Fibroblast of skin of right quadriceps (primary cell): ENCODE measurements around the gene PDLIM4.

Experiments
- DNase-seq: peaks from one replicate; pipeline ENCODE4 v3.0.0-alpha.2; 2013

Gene PDLIM4, protein sequence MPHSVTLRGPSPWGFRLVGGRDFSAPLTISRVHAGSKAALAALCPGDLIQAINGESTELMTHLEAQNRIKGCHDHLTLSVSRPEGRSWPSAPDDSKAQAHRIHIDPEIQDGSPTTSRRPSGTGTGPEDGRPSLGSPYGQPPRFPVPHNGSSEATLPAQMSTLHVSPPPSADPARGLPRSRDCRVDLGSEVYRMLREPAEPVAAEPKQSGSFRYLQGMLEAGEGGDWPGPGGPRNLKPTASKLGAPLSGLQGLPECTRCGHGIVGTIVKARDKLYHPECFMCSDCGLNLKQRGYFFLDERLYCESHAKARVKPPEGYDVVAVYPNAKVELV

DNA sequence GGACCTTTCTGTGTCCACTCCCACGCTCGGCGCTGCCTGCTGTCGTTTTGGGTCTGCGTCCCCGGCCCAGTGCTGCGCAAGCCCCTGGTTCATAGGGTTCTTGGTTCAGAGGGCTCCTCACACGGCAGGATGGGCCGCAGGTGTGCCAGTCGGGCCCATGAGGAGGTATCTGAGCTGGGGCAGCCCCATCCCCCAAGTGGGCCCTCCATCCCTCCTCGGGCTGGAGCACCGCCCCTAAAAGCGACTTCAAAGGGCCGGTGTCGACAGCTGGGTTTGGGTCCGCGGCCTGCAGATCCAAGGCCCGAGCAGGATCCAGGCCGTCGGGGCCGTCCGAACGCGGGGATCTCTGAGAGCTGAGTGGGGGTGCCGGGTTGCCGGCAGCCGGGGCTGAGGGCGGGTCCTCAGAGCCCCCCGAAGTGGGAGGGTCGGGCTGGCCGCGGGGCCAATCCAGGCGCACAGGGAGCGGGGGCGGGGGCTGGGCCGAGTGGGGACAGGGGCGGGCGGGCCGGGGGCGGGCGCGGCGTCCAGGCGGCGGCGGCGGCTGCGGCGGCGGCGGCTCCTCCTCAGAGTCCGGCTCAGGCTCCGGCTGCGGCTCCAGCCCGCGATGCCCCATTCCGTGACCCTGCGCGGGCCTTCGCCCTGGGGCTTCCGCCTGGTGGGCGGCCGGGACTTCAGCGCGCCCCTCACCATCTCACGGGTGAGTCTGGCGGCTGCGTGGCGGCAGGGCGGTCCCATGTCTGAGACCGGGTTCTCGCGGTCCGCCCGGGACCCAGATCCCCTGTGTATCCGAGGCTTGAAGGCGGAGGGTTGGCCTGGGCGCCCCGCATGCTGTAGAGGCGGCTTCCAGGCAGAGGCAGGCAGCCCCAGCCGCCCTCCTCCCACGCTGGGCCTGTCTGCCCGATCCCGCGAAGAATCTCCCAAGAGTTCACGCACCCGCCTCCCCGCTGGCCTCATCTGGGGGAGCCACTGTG lies at the start of gene PDLIM4:
TSS of gene PDLIM4 (plus strand) at position 566 of the 971 bp plus-strand sequence. CDS start at position 605, 39 bp downstream.
- peak; percentile 62 for DNase-seq

DNA sequence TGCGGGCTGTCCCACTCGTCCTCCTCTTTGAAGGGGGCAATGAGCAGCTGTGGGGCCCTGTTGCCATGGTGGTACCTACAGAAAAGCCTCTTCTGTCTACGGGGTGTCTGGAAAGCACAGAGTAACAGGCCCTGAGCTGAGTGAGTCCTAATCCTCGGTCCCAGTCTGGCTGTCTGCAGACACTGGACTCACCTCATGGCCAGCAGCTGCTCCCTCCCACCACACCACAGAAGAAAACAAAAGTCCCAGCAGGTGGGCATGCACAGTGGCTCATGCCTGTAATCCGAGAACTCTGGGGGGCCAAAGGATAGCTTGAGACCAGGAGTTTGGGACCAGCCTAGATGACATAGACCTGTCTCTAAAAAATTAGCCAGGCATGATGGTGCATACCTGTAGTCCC lies 49.7 kb upstream of the PDLIM4 start:
- DNase-seq: no peak

DNA sequence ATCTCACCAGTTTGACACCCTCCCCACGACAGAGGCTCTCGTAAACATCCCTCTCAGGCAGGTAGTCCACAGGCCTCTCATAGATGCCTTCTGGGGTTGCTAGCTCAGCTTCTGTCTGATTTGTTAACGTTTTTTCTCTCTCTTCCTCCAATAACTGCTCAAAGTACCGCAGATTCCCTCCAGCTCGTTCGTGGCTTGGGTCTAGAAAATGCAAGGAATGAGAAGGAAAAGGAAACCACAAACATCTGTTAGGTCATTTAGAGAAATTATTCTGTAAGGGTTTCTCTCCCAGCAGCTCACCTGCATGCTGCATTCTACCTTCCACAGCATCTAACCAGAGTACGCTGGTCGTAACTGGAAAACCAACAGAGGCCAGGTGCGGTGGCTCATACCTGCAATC lies 48.4 kb upstream of the PDLIM4 start:
- peak; percentile 65 for DNase-seq

DNA sequence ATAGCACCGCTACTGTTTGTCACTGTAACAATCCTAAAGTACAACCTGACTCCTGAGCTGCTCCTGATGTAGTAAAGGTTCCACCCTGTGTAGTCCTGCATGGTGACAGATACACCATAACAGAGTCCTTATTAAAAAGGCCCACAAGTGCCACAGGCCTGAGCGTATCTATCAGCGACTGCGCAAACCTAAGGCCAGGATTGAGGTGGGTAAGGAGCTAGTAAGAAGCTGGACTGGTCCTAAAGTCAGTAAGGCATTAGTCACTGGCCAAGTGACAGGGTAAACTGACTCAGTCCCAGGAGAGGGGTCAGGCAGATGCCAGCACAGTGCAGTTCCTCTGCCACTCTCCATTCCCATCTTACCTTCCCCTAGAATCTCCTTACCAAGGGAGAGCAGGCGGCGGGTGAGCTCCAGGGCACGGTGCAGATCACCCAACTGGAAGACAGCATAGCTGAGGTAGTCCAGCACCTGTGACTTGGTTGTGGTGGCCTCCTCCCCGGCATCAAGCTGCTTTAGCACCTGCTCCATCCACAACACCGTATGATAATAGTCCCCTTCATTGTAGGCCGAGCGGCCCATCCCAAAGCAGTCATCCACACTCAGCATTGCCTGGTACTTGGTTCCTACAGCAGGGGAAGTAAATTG lies 47.5 kb upstream of the PDLIM4 start:
- DNase-seq: no peak

DNA sequence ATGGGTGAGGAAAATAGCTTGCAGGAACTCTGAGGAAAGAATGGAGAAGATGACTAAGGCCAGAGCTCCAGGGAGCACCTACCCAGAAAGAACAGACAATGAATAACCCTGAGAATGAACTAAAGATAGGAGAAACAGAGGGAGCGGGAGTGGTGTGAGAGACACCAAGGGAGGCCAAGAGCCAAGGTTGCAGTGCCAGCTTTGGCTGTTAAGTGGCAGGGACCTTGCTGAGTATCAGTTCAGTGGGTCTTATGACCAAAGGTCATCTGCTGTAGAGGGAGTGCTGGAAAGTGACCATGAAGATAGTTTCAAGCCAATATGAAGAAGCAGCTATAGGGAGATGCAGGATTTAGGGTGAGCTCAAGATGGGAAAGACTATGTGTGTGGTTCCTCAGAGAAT lies 46.6 kb upstream of the PDLIM4 start:
- DNase-seq: no peak

DNA sequence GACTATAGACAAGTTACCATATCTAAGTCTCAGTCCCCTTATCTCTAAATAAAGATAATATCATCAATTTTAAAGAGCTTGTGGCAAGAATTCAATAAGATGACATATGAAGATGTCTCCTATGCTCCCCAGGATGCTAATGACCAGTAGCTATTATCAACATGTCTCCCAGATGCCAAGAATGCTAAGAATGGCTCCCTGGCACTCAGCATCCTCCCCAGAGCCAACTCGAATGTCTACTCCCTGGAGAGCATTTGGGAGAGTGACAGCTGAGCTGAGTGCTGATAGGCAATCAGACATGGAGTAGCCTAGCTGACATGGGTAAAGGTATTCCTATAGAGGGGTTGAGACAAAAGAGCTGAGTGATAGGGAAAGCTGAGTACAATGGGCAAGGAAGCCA lies 45.7 kb upstream of the PDLIM4 start:
- DNase-seq: no peak

DNA sequence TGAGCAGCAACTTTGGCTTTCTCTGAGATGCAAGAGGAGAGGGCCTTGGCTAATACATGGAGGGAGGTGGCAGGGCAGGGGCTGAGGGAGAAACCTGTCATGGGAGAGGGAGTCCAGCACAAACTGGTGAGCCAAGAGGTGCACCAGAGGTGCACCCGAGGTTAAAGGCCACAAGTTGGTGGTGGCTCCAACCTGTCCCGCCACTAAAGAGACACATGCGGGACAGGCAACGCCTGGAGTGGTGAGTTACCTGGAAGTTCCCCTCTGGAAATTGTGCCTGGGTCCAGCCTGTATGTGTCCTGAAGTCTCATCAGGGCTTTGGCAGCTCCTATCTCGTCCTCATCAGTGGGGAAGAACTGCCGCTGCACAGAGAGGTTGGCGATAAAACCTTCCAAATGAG lies 43.8 kb upstream of the PDLIM4 start:
- DNase-seq: no peak

DNA sequence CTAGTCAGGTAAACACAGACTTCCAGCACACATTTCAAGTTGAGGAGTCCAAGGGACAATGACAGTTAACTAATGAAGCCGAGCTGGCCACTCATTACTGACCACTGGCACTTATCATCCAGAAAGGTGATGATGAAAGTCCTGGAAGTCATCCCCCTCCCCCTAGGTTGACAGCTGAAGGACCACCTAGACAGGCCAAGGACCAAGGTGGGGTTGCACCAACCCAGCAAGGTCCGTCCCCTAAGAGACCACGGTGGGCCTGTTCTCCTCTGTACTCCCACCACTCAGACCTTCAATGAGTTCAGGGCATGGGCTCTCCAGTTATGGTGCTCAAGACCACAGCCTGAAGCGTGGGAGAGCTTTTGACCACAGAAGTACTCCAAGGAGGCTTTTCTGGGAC lies 43.0 kb upstream of the PDLIM4 start:
- no peak for DNase-seq

DNA sequence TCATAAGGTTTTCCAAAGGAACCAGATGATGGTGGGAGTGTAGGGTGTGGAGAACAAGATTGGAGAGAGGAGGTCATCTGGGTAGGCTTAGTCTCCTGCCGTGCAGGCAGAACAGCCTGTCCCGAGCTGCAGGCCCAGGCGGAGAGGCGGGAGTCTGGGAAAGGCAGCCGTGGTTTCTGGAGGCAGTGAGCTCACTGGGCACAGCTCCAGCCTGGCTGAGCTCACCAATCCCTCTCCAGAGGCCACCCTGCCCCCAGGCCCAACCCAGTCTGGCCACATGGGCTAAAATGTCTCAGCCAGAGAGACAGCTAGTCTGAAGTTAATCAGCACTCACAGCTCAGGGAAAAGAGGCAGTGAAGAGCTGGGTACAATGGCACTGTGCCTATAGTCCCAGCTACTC lies 42.2 kb upstream of the PDLIM4 start:
- peak; percentile 96 for DNase-seq

DNA sequence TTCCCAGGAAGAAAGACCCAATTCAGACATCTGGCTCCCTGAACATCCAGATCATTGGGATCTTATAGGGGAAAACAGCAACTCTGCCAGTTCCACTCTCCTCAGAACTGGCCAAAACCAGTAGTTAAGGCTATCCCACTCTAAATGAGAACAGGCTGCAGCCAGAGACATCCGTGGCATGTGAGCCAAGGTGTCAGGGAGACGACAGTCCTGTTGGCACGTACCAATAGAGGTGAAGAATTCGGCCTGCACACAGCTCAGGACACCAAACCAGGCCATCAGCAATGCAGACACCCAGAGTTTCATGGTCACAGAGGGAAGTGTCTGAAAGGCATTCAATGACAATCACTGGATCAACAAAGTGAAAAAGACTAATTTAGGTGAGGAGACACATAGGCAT lies 39.2 kb upstream of the PDLIM4 start:
- DNase-seq: no peak

DNA sequence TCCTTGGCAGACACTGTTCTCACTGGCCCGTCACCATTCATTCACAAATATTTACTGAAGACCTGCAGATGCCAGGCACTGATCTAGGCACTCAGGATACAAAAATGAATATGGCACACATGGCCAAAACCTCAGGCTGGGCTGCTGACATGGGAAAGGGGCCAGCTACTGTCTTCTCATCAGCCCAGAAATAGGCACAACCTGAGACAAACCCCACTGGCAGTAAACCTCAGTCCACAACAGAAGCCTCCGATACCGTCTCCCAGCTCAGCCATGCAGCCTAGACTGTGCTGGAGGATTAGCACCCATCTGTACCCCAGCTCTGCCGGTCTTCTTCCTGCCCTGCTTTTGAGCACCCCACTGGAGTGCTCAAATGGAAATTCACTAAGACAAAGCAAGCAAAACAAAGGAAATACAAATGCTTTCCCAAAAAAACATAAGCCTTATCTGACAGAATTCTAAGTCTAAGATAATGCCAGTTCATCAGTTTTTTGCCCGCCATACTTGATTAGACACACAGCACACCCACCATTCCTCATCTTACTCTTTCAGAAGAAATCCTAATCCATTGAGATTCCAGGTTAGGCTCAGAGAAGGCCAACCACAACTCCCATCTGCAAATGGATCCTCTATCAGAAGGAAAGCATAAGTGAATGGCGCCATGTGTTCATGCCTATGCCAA lies 38.1 kb upstream of the PDLIM4 start:
- no peak for DNase-seq

DNA sequence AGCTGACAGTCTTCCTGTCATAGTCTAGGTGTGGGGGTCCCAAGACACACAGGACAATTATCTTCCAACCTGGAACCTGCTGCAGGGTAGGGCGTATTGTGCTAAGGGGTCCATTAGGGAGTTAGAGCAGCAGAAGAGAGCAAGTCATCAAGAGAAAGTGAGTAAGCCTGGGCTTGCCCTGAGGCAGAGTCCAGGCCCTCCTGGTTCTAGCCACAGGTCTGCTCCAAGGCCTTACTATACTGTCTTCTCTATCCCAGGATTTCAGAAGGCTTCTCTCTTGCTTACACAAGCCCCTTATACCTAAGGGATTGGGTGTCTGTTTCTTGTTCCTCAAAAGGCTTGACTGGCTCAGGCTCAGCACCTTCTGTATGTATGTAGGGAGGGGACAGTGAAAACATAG lies 37.5 kb upstream of the PDLIM4 start:
- DNase-seq: no peak

DNA sequence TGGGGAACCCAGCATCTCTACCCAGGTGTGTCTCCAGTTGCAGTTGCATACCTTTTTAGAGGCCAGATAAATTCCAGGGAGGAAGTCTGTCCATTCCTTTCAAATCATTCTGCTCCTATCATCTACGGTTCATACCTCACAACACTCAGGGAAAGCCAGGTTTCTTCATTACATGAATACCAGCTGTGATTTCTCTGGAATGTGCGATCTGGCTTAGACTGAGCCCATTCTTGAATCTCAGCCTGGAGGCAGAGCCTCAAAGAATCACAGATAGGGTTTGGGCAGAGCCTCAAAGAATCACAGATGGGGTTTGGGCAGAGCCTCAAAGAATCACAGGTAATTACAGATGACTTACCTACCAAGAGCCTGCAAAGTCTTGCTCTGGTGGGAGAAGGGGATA lies 37.0 kb upstream of the PDLIM4 start:
- no peak for DNase-seq

DNA sequence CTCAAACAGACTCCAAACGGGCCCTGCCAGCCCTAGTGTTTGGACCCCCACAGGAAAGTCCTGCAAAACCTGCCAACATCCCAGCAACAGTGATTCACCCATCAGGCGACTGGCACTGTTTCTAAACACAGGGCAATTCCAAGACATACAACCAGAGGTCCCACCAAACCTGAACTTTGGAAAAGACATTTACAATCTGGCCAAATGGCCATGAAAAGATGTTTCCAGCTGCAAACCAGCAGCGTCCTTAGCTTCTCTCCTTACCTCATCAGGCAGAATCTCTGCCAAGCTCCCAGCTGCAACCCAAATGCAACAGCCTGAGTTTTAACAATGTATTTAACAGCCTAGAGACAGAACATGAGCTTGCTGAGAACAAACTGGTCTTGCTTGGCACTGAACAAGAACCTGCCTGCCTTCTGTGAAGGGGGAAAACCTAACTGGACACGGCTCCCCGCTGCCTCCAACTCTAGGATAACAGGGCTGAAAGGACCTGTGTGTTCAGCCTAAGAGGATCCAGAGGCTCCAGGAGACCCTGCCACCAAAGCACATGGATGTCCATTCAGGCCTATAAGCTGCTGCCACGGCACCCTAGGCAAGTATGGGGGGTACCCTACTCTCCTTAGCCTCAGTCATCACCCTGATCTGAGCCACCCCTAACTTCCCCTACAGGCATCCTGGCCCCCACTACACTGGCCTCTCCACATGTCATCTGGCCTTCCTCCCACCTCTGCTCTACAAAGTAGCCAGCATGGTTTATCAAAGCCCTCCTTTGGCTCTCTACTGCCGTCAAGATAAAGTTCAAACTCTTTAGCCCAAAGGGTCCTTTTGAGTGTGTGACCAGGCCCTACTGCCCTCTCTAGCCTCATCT lies 35.5 kb upstream of the PDLIM4 start:
- peak; percentile 58 for DNase-seq

DNA sequence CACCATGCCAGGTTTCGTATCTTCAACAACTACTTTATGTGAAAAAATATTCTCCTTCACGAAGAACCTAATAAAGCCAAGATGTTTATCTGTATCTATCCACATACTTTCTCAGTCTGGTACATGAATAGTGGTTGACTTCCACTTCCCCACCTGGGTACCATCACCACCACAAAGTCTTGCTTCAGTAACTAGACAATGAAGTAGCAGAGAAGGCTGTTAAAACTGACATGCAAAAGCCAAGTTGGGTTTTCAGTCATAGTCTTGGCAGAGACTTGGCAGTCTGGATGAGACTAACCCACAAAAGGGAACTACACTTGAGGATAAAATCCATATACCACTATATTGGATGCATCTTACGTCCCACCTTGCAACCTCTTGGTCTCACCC lies 34.9 kb upstream of the PDLIM4 start:
- DNase-seq: no peak

DNA sequence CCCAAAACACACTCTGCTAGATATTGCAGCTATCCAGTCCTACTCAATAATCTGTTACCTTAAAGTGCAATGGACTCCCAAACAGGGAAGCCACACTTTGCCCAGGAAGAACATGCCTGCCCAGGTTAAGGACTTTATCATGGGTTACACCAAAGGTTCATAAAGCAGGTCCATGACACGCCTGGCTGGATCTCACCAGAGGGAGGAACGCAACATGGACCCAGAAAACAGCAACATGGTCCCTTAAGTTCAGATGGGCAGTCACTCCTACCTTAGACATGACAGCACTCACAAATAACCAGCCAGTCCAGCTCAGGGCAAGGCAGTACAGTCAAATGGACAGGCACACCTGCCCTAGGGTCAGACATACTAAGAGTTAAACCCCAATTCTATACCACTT lies 33.6 kb upstream of the PDLIM4 start:
- no peak for DNase-seq

DNA sequence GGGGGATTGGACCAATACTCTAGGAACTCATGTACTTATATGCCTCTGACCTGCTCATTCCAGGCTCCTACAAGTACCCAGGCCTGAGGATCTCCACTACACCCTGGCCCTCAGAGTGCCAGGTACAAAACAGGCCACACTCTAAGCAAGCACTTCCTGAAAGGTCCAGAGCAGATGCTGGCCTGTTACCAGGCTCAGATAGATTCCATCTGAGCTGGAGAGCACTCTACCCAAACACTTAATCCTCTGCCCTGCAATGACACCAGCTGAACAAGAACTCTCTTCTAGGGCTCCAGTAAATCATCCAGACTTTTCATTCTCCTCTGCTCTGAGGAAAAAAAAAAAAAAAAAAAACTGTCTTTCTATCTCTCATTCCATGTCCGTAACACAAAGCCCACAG lies 32.8 kb upstream of the PDLIM4 start:
- DNase-seq: no peak

DNA sequence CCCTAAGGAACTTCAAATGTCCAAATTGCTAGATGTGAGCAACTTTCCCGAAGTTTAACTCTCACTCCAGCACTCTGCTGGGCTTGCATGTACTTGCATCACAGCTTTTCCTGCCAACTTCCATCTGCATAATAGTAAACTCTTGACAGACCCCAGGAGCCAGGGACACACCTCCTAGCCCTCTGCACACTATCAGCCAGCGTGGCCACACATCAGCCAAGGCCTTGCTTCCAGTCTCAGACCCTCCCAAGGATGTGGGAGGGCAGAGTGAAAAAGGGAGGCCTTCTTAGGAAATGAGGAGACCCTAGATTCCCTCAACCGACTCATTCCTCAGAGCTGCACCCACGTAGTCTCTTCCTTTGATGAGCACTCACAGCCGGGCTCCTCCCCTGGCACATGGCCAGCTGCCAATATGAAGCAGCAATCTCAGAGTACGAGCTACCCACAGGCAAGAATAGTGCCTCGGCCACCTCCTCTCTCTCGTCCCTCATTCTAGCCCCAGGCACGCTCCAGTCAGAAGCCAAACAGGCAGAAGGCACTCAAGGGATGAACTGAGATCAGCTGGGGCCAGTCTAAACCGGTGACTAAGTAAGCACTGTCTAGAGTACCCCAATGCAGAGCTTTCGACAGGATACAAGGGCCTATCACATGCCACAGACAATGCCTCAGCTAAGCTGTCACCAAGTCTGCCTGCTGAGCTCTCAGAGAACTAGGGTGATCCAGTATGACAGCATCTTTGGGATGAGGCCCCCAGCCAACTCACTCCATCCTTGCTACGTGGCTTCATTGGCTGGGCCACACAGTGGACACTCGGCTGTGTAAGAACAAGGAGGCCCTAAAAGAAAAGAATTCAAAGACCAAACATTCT lies 32.1 kb upstream of the PDLIM4 start:
- DNase-seq: peak; percentile 84

DNA sequence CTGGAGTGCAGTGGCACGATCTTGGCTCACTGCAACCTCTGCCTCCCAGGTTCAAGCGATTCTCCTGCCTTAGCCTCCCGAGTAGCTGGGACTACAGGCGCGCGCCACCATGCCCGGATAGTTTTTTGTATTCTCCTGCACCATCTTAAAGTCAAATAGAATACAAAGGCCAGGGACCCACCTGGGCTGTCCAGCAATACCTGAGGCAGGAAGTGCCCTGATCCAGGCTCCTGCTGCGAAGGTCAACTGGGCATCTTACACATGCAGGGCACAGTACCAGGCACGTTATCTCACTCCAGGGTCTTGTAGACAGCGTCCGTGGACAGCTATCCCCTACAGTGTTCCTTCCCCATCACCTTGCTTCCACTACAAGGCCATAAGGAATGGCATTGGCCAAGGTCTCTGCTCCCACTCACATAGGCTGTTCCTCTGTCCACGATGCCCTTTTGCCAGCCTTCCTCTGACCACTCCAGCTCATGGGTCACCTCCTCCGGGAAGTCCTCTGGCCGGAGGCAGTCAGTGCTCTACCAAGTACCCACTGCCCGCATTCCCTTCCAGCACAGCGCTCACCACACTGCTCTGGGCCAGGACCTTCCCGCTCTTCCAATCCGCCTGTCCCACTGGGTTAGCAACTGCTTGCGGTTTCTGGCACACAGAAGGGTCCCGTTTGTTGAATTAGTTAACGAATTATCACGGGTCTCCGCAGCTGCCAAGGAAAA lies 30.8 kb upstream of the PDLIM4 start:
- peak; percentile 14 for DNase-seq

DNA sequence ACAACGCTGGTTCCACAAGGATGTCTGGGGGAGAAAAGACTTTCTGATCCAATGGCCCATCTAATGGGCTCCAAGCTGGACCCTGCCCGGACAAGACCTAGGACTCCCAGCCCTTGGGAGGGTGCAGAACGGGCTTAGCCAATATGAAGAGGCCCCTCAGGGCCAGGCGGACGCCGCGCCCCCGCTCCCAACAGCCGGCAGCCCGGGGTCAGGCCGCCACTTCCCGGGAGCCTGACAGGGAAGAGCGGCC lies 30.3 kb upstream of the PDLIM4 start:
- DNase-seq: no peak
